ENCODE results near the gene DCAF12. TPM values are rescaled to one million over a fixed set of nuclear protein-coding genes. Genes with fewer than 3 reads are reported as not detected.

The DCAF12 gene
- polyA plus RNA-seq, 1 donor (not counting 4 experiments of a cell fraction or from before 2014, with no cell fraction given), result 33.0 TPM

DNA sequence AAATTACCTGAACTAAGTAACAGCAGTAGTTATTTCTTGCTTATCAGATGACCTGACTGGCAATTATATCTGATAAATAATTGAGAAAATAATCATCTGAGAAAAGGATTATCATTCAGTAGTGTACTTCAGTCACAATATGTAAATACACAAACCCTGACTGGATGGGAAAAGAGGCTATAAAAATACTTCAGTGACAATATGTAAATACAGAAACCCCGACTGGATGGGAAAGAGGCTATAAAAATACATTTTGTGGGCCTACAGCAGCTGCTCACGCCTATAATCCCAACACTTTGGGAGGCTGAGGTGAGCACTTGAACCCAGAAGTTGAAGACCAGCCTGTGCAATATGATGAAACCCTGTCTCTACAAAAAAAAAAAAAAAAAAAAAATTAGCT is 88.9 kb downstream of the DCAF12 start:
- peaks cover 87% of the 10 kb centered on the region for H3K79me2 ChIP-seq (ENCODE audit: control insufficient read depth, insufficient read depth, low read length)
- dilution Hi-C loops (cut with MboI; ENCODE audit: extremely low pct_ligation_motif_present, low sequenced_read_pairs), result no loop called here
- no peak for FAIRE-seq

DNA sequence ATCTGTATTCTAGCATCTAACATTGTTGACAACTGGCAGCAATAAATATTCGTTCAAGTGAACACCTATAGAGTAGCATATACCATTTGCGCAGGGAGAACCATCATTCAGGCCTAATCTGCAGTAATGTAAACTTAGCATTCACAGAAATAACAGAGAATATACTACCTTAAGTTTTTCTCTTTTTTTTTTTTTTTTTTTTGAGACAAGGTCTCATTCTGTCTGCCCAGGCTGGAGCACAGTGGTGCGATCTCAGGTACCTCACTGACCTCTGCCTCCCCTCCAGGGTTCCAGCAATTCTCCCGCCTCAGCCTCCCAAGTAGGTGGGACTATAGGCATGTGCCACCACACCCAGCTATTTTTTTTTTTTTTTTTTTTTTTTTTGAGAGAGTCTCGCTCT is 89.9 kb downstream of the DCAF12 start:
- TF ChIP-seq, protein P1, sequence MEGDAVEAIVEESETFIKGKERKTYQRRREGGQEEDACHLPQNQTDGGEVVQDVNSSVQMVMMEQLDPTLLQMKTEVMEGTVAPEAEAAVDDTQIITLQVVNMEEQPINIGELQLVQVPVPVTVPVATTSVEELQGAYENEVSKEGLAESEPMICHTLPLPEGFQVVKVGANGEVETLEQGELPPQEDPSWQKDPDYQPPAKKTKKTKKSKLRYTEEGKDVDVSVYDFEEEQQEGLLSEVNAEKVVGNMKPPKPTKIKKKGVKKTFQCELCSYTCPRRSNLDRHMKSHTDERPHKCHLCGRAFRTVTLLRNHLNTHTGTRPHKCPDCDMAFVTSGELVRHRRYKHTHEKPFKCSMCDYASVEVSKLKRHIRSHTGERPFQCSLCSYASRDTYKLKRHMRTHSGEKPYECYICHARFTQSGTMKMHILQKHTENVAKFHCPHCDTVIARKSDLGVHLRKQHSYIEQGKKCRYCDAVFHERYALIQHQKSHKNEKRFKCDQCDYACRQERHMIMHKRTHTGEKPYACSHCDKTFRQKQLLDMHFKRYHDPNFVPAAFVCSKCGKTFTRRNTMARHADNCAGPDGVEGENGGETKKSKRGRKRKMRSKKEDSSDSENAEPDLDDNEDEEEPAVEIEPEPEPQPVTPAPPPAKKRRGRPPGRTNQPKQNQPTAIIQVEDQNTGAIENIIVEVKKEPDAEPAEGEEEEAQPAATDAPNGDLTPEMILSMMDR (optimal IDR thresholded peaks at IDR 0.05 in 1 of 3, IDR thresholded peaks at IDR 0.05 in 1 of 3, conservative IDR thresholded peaks at IDR 0.05 in 1 of 3; ENCODE audit: extremely low read depth in 1 of 3, insufficient read depth in 2 of 3, low read length in 3 of 3), result no peak
- TF ChIP-seq EZH2 (IDR thresholded peaks at IDR 0.05; ENCODE audit: low read length), result no peak
- peaks cover 2% of the 10 kb centered on the region for H3K9me1 ChIP-seq (ENCODE audit: control insufficient read depth, extremely low read depth, insufficient read depth, low read length)
- DNase-seq (ENCODE audit: low read depth, low spot score) (no peak), FAIRE-seq (no peak)
- no peak overlapping the region for H3K4me2 ChIP-seq (ENCODE audit: control insufficient read depth, extremely low read depth, insufficient read depth, low read depth, low read length)
- H3K9me3 ChIP-seq (ENCODE audit: control insufficient read depth, low read depth, low read length), result no peaks in the 10 kb centered on the region
- dilution Hi-C loops (cut with MboI; ENCODE audit: extremely low pct_ligation_motif_present, low sequenced_read_pairs), result no loop called here
- H3K9ac ChIP-seq (ENCODE audit: control insufficient read depth, extremely low read depth, insufficient read depth, low read length), result no peak overlapping the region
- H4K20me1 ChIP-seq (ENCODE audit: control insufficient read depth, extremely low read depth, insufficient read depth, low read length), result no peaks in the 10 kb centered on the region
- H2AFZ ChIP-seq (ENCODE audit: control insufficient read depth, low read length), result no peak overlapping the region
- H3K79me2 ChIP-seq (ENCODE audit: control insufficient read depth, insufficient read depth, low read length), result peaks cover 87% of the 10 kb centered on the region
- H3K4me3 ChIP-seq (ENCODE audit: control insufficient read depth in 2 of 3, extremely low read depth in 1 of 3, insufficient read depth in 2 of 3, low read depth in 1 of 3, low read length in 3 of 3), result no peak overlapping the region
- H3K4me1 ChIP-seq (ENCODE audit: control insufficient read depth, extremely low read depth, insufficient read depth, low read length), result no peaks in the 10 kb centered on the region
- H3K27me3 ChIP-seq (ENCODE audit: control insufficient read depth, extremely low read depth, insufficient read depth, low read length), result no peaks in the 10 kb centered on the region
- no peak overlapping the region for H3K27ac ChIP-seq (ENCODE audit: control insufficient read depth, insufficient read depth, low read length)
- H3K36me3 ChIP-seq (ENCODE audit: control insufficient read depth in 2 of 2, extremely low read depth in 1 of 2, insufficient read depth in 2 of 2, low read length in 2 of 2), result peaks cover 0 to 3% of the 10 kb centered on the region in 2 experiments

More for the DNA sequence above, 88.9 kb downstream of the DCAF12 start:
- no peak for DNase-seq (ENCODE audit: low read depth, low spot score)
- Histone ChIP-seq H3K4me1 (ENCODE audit: control insufficient read depth, extremely low read depth, insufficient read depth, low read length) (no peaks in the 10 kb centered on the region), H3K4me2 (ENCODE audit: control insufficient read depth, extremely low read depth, insufficient read depth, low read depth, low read length) (no peak overlapping the region), H2AFZ (ENCODE audit: control insufficient read depth, low read length) (no peak overlapping the region), H3K9ac (ENCODE audit: control insufficient read depth, extremely low read depth, insufficient read depth, low read length) (no peak overlapping the region), H3K4me3 (ENCODE audit: control insufficient read depth in 2 of 3, extremely low read depth in 1 of 3, insufficient read depth in 2 of 3, low read depth in 1 of 3, low read length in 3 of 3) (no peak overlapping the region), H3K27me3 (ENCODE audit: control insufficient read depth, extremely low read depth, insufficient read depth, low read length) (no peaks in the 10 kb centered on the region), H3K9me3 (ENCODE audit: control insufficient read depth, low read depth, low read length) (no peaks in the 10 kb centered on the region), H4K20me1 (ENCODE audit: control insufficient read depth, extremely low read depth, insufficient read depth, low read length) (peaks cover 4% of the 10 kb centered on the region), H3K36me3 (ENCODE audit: control insufficient read depth in 2 of 2, extremely low read depth in 1 of 2, insufficient read depth in 2 of 2, low read length in 2 of 2) (peaks cover 0 to 3% of the 10 kb centered on the region in 2 experiments), H3K9me1 (ENCODE audit: control insufficient read depth, extremely low read depth, insufficient read depth, low read length) (peaks cover 2% of the 10 kb centered on the region), H3K27ac (ENCODE audit: control insufficient read depth, insufficient read depth, low read length) (no peak overlapping the region)
- TF ChIP-seq, protein P1 (optimal IDR thresholded peaks at IDR 0.05 in 1 of 3, IDR thresholded peaks at IDR 0.05 in 1 of 3, conservative IDR thresholded peaks at IDR 0.05 in 1 of 3; ENCODE audit: extremely low read depth in 1 of 3, insufficient read depth in 2 of 3, low read length in 3 of 3), result no peak
- TF ChIP-seq EZH2 (IDR thresholded peaks at IDR 0.05; ENCODE audit: low read length), result no peak

Small RNAs within 50 kb of the gene (small RNA-seq; reads per million reads assigned to genes)
- gene RN7SKP114 (ENCODE audit: insufficient read length in 3 of 3, low read depth in 3 of 3, low replicate concordance in 1 of 3), result 0 reads per million in 3 experiments

Other genes with a start within 250 kb of the DCAF12 start
- gene UBAP2, start 77.8 kb downstream of the DCAF12 start, polyA plus RNA-seq, result 16.3 to 20.7 TPM (median 17.0 TPM) in 3 replicates
- 81.8 to 99.5 TPM (median 85.1 TPM) in 3 replicates for gene UBAP1, start 52.3 kb upstream of the DCAF12 start, polyA plus RNA-seq
- 1.1 to 1.8 TPM (median 1.5 TPM) in 3 replicates for gene KIF24, start 202.6 kb upstream of the DCAF12 start, polyA plus RNA-seq
- 33.4 to 35.3 TPM (median 33.6 TPM) in 3 replicates for gene NUDT2, start 202.9 kb upstream of the DCAF12 start, polyA plus RNA-seq

Data from keratinocyte (primary cell).